ENCODE results near the gene PITPNC1.

DNA sequence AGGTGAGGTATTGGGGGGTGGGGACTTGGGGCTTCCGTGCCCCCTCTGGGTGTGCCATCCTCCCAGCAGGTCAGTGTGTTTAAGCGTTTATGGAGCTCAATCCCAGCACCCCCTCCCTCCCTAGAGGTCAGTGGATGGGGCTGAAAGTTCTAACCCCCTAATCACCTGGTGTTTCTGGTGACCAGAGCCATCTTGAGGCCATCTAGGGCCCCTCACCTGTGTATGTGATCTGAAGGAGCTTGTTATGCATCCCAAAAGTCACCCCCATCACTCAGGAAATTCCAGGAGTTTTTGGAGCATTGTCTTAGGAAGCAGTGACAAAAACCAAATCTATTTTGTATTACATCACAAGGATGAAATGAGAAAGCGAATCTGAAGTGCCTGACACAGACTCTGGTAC is 272.8 kb downstream of the PITPNC1 start:
- TF ChIP-seq, protein P1, sequence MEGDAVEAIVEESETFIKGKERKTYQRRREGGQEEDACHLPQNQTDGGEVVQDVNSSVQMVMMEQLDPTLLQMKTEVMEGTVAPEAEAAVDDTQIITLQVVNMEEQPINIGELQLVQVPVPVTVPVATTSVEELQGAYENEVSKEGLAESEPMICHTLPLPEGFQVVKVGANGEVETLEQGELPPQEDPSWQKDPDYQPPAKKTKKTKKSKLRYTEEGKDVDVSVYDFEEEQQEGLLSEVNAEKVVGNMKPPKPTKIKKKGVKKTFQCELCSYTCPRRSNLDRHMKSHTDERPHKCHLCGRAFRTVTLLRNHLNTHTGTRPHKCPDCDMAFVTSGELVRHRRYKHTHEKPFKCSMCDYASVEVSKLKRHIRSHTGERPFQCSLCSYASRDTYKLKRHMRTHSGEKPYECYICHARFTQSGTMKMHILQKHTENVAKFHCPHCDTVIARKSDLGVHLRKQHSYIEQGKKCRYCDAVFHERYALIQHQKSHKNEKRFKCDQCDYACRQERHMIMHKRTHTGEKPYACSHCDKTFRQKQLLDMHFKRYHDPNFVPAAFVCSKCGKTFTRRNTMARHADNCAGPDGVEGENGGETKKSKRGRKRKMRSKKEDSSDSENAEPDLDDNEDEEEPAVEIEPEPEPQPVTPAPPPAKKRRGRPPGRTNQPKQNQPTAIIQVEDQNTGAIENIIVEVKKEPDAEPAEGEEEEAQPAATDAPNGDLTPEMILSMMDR (conservative IDR thresholded peaks at IDR 0.05 in 1 of 2, IDR thresholded peaks at IDR 0.05 in 1 of 2; ENCODE audit: low read depth in 1 of 2, low read length in 2 of 2), result no peak
- TF ChIP-seq EZH2 (IDR thresholded peaks at IDR 0.05; ENCODE audit: low read length, missing control alignments), result no peak

Data from fibroblast of lung (primary cell).